Effector memory CD8-positive, alpha-beta T cell (primary cell): Measurements from ENCODE around the gene CRACR2B.
A peak's percentile ranks its signal among the peaks of the same experiment; 100 is the strongest.

Experiments used
- ATAC-seq: fragments of 150-1000 bp; cut with Tn5 transposase; replicated peaks from 2 replicates; pipeline ENCODE4 v1.10.0; 2021; ENCODE audit warnings: mild to moderate bottlenecking, moderate library complexity
- DNase-seq, 3 experiments: peaks; one replicate each; pipeline ENCODE4 v3.0.0; 2021
- H3K27ac Mint-ChIP-seq, 2 donors: one replicate each; pipeline ENCODE4 v1.8.0; 2022; ENCODE audit warnings: mild to moderate bottlenecking in 2 of 2, mixed read lengths in 2 of 2, moderate library complexity in 2 of 2
- H3K27me3 Mint-ChIP-seq, 2 donors: one replicate each; pipeline ENCODE4 v1.8.0; 2022; ENCODE audit warnings: mixed read lengths in 2 of 2
- H3K36me3 Mint-ChIP-seq: one replicate; pipeline ENCODE4 v1.8.0; 2022; ENCODE audit warnings: mild to moderate bottlenecking, moderate library complexity, mixed read lengths; ENCODE audit not compliant: insufficient read depth
- H3K4me1 Mint-ChIP-seq, 2 donors: one replicate each; pipeline ENCODE4 v1.8.0; 2022; ENCODE audit warnings: low read depth in 2 of 2, mixed read lengths in 2 of 2
- H3K4me3 Mint-ChIP-seq, 2 donors: one replicate each; pipeline ENCODE4 v1.8.0; 2022; ENCODE audit warnings: mild to moderate bottlenecking in 2 of 2, mixed read lengths in 2 of 2, moderate library complexity in 2 of 2
- H3K9me3 Mint-ChIP-seq, 2 donors: one replicate each; pipeline ENCODE4 v1.8.0; 2022; ENCODE audit warnings: mixed read lengths in 2 of 2

The CRACR2B gene

DNA sequence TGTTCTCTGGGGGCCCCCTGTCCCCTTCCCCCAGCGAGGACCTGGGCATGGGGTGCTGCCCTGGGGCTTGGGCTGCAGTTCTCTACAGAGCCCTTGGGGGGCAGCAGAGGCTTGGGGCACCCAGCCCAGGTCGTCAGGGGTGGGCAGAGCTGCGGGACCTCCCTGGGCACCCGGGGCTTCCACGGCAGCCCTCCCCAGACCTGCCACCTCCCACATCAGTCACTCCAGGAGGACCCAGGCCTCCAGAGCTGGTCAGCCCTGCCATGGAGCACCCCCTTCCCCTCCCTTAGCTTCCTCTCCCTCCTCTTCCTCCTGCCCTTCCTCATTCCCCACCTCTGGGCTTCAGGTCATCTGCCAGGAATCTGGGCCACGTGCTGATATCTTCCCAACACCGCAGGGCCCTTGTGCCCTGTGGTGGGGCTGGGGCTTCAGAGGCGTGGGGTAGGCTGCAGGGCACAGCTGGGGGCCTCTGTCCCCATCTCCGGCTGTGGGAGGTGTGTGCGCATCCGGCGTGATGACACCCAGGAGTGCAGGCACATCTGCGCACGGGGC lies 20.7 kb downstream of the CRACR2B start:
- no peaks in the 10 kb centered on the region for H3K9me3 Mint-ChIP-seq
- H3K27ac Mint-ChIP-seq, result no peak overlapping the region
- H3K27me3 Mint-ChIP-seq, result peaks cover 0 to 12% of the 10 kb centered on the region in 2 donors
- H3K4me3 Mint-ChIP-seq, result peak overlapping the region; percentile 74 to 77
- DNase-seq, result peak; percentile 65 to 74 (median 68)
- H3K4me1 Mint-ChIP-seq, result peaks cover 7 to 8% of the 10 kb centered on the region in 2 donors
- peak; percentile 79 for ATAC-seq
- H3K36me3 Mint-ChIP-seq, result peaks cover 8% of the 10 kb centered on the region

GRCh38 chr11:849104-849824 lies 21.5 kb downstream of the CRACR2B start:
- Mint-ChIP-seq H3K27ac (no peak overlapping the region), H3K4me3 (peak overlapping the region; percentile 74 to 77), H3K36me3 (peaks cover 8% of the 10 kb centered on the region), H3K4me1 (peaks cover 6 to 8% of the 10 kb centered on the region in 2 donors), H3K27me3 (peaks cover 0 to 12% of the 10 kb centered on the region in 2 donors), H3K9me3 (no peaks in the 10 kb centered on the region)
- ATAC-seq (peak; percentile 43), DNase-seq (no peak)

DNA sequence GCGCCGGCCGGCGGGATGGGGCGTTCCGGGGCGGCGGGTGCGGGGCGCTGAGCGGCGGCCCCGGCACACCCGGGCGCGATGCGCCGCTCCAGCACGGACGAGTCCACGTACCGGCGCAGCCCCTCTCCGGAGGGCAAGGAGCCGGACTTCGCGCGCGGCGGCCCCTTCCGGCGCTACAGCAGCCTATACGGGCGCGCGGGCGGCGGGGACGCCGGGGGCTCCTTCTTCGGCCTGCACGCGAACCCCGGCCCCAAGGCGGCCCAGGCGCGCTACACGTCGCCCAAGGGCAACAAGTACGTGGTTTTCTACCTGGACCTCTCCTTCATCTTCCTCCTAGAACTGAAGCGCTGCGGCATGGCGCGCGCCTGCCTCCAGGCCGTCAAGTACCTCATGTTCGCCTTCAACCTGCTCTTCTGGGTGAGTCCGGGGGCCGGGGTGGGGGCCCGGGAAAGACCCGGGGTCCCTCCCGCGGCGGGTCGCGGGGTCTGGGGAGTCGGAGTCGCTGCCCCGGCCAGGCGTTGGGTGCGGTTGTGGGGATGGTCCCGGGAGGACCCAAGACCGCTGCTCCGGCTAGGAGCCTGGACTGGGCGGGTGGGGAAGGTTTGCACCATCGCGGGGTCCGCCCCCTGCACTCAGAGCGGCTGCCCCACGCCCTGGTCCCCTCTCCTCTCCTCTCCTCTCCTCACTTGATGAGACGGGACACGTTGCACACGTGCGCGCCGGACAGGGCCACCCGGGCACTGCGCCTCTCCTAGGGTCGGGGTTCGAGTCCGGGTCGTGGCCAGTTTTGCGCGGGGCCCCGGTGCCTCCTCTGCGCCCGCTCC lies 22.4 kb downstream of the CRACR2B start:
- H3K27me3 Mint-ChIP-seq, result peaks cover 0 to 12% of the 10 kb centered on the region in 2 donors
- DNase-seq (no peak), ATAC-seq (no peak)
- H3K4me3 Mint-ChIP-seq, result peak overlapping the region in 1 of 2 donors; percentile 17
- H3K9me3 Mint-ChIP-seq, result no peaks in the 10 kb centered on the region
- H3K36me3 Mint-ChIP-seq, result peaks cover 8% of the 10 kb centered on the region
- peaks cover 3 to 8% of the 10 kb centered on the region in 2 donors for H3K4me1 Mint-ChIP-seq
- no peak overlapping the region for H3K27ac Mint-ChIP-seq

- DNase-seq (no peak), ATAC-seq (no peak)
- Mint-ChIP-seq H3K9me3 (no peaks in the 10 kb centered on the region), H3K36me3 (peaks cover 3% of the 10 kb centered on the region), H3K4me1 (peaks cover 3 to 9% of the 10 kb centered on the region in 2 donors), H3K4me3 (peak overlapping the region in 1 of 2 donors; percentile 17), H3K27ac (no peak overlapping the region), H3K27me3 (peaks cover 0 to 12% of the 10 kb centered on the region in 2 donors)
Measured at GRCh38 chr11:850775-851763, 23.4 kb downstream of the CRACR2B start.

- H3K27ac Mint-ChIP-seq, result no peak overlapping the region
- H3K9me3 Mint-ChIP-seq, result no peaks in the 10 kb centered on the region
- ATAC-seq (no peak), DNase-seq (no peak)
- no peak overlapping the region for H3K4me3 Mint-ChIP-seq
- H3K36me3 Mint-ChIP-seq, result peaks cover 6% of the 10 kb centered on the region
- H3K27me3 Mint-ChIP-seq, result peaks cover 0 to 12% of the 10 kb centered on the region in 2 donors
- H3K4me1 Mint-ChIP-seq, result peaks cover 10 to 20% of the 10 kb centered on the region in 2 donors
Measured at GRCh38 chr11:852762-853161, 25.0 kb downstream of the CRACR2B start.

DNA sequence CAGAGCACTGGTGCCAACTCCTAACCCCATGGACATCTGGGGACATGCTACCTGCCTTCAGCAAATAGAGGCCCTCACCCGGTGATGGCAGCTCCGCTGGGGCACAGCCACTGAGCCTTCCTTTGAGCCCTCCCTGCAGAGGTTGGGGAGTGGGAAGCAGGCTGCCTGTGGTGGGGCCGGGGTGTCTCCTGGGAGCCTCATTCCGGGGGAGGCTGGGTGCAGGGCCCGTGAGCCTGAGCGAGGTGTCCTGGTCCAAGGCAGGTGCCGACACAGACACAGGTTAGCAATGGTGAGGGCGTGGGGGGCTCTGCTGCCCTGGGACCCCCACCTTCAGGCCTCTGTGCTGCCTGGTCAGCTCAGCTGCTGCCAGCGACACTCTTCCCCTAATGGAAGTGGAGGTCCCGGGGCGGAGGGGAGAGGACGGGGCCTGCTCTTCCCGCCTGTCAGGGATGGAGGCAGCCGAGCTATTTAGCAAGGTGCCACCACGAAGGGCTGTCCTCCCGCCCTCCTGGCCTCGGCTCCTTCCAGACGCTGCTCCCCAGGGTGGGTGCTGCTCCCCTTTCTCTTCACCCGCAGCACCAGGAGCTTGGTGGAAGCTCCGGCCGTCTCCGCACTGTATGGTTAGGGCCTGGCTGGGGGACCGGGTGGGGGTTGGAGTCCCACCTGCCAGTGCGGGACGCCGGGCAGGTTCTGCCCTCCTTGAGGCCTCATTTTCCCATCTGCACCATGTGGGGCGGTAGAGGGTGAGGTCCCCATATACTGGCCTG lies 26.1 kb downstream of the CRACR2B start:
- H3K9me3 Mint-ChIP-seq, result no peaks in the 10 kb centered on the region
- DNase-seq (no peak), ATAC-seq (no peak)
- peaks cover 8 to 14% of the 10 kb centered on the region in 2 donors for H3K4me1 Mint-ChIP-seq
- peaks cover 0 to 4% of the 10 kb centered on the region in 2 donors for H3K27me3 Mint-ChIP-seq
- H3K27ac Mint-ChIP-seq, result no peak overlapping the region
- H3K4me3 Mint-ChIP-seq, result no peak overlapping the region
- peaks cover 7% of the 10 kb centered on the region for H3K36me3 Mint-ChIP-seq

DNA sequence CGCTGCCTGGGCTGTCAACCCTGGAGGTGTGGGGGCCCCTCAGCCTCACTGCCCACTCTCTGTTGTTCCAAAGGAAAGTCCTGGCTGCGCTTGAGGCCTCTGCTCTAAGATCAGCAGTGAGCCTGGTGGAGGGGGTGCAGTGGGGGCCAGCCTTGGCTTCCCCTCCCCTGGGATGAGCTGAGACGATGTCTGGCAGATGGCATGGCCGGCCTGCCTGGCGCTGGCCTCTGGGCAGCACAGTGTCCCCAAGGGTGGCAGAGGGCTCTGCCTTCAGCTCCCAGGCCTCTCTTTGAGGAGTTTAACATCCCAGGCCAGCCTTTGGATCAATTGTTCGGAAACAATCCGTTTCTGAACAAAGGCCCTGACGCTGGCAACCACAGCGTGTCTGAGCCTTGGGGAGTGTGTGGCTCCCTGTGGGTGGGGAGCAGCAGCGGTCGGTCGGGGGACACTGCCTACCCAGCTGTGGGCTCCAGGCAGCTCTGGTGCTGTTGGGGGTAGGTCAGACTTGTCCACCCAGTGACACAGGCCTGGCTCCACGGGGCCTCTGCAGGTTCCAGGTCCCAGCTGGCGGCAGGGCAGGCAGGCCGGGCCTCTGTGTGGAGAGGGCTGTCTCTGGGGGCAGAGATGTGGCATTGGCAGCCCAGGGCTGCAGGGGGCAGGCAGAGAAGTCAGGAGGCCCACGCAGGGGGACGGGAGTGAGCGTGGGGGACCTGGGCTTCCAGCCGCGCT lies 27.0 kb downstream of the CRACR2B start:
- DNase-seq, result no peak
- Mint-ChIP-seq H3K4me3 (no peak overlapping the region), H3K4me1 (peaks cover 8 to 11% of the 10 kb centered on the region in 2 donors), H3K27ac (no peak overlapping the region), H3K36me3 (peaks cover 7% of the 10 kb centered on the region), H3K27me3 (no peaks in the 10 kb centered on the region), H3K9me3 (no peaks in the 10 kb centered on the region)
- no peak for ATAC-seq

DNA sequence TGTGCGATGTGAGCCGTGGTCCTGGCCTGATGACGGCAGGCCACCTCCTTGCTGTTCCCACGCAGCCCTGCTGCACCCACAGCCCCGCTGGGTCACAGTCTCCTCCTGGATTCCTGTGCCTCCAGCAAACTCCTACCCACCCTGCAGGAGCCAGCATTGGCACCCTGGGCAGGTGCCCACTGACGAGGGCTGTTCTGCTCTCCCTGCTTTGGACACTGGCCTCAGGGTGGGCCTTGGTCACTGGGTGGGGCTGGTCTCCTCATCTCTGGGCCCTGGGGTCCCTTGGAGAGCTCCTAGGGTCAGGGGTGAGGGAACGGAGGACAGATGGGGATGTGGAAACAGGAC lies 27.6 kb downstream of the CRACR2B start:
- H3K36me3 Mint-ChIP-seq, result peaks cover 7% of the 10 kb centered on the region
- peaks cover 8 to 11% of the 10 kb centered on the region in 2 donors for H3K4me1 Mint-ChIP-seq
- H3K9me3 Mint-ChIP-seq, result no peaks in the 10 kb centered on the region
- no peak overlapping the region for H3K4me3 Mint-ChIP-seq
- no peak overlapping the region for H3K27ac Mint-ChIP-seq
- no peaks in the 10 kb centered on the region for H3K27me3 Mint-ChIP-seq
- DNase-seq, result no peak
- no peak for ATAC-seq

DNA sequence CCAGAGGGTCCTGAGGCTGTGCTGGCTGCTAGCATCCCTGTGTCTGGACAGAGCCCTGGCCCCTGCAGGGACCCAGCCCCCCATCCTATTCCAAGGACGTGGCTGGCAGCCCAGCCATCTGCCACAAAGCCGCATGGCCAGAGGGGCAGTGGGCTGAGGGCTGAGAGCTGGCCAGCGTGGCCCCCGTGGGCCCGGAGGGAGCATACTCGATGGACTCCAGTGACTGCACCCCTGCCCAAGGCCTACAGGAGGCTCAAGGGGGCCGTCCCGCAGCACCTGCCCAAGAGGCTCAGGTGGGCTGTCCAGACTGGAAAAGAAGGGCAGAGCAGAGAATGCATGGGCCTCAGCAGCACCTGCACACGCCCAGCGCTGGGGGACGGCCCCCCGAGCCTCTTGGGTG lies 28.1 kb downstream of the CRACR2B start:
- peaks cover 7% of the 10 kb centered on the region for H3K36me3 Mint-ChIP-seq
- DNase-seq, result no peak
- no peaks in the 10 kb centered on the region for H3K27me3 Mint-ChIP-seq
- no peak overlapping the region for H3K4me3 Mint-ChIP-seq
- ATAC-seq, result no peak
- no peaks in the 10 kb centered on the region for H3K9me3 Mint-ChIP-seq
- H3K27ac Mint-ChIP-seq, result no peak overlapping the region
- peaks cover 8 to 11% of the 10 kb centered on the region in 2 donors for H3K4me1 Mint-ChIP-seq

- Mint-ChIP-seq H3K27me3 (no peaks in the 10 kb centered on the region), H3K36me3 (peaks cover 9% of the 10 kb centered on the region), H3K4me3 (peak overlapping the region in 1 of 2 donors; percentile 38), H3K9me3 (no peaks in the 10 kb centered on the region), H3K4me1 (peaks cover 8 to 11% of the 10 kb centered on the region in 2 donors), H3K27ac (no peak overlapping the region)
- DNase-seq, result no peak
- no peak for ATAC-seq
Measured at GRCh38 chr11:856397-856796, 28.7 kb downstream of the CRACR2B start.

- peaks cover 7% of the 10 kb centered on the region for H3K36me3 Mint-ChIP-seq
- DNase-seq, result no peak
- H3K4me3 Mint-ChIP-seq, result no peak overlapping the region
- peak overlapping the region in 1 of 2 donors; percentile 46 for H3K27ac Mint-ChIP-seq
- no peak for ATAC-seq
- no peaks in the 10 kb centered on the region for H3K27me3 Mint-ChIP-seq
- H3K9me3 Mint-ChIP-seq, result no peaks in the 10 kb centered on the region
- H3K4me1 Mint-ChIP-seq, result peaks cover 8 to 11% of the 10 kb centered on the region in 2 donors
Measured at GRCh38 chr11:858053-858761, 30.5 kb downstream of the CRACR2B start.
